Loucy (cell line): ENCODE measurements around the gene HIP1.

ENCODE experiments used
- EZH2phosphoT487 ChIP-seq: fragments of 200-600 bp; IDR thresholded peaks from 2 replicates; pipeline ENCODE4 v1.6.1; 2018; ENCODE audit warnings: antibody characterized with exemption, mild to moderate bottlenecking, moderate library complexity, borderline replicate concordance
- TF ChIP-seq, protein P1 (sequence below): fragments of 200-600 bp; sonication (generic); conservative IDR thresholded peaks from 2 replicates; pipeline ENCODE4 v1.5.1; 2014; ENCODE audit warnings: mild to moderate bottlenecking, antibody characterized with exemption, low read length

DNA sequence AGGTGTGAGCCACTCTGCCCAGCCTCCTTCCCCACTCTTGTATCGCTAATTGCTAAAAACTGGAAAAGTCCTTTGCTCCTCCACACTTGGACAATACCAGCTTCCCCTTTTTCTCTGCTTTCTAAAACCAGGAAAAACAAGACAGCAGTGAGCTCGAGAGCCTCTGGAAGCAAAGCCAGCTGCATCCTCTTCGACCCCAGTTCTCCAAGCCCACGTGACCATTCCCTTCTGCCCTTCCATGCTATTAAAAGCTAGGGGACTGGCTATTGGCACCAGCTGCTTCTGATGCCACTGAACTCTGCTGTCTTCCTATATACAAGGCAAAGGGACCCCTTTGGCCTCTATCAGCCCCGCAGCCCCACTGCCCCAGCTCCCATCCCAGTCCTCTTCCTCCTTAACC is 154.4 kb downstream of the HIP1 start:
- TF ChIP-seq, protein P1, sequence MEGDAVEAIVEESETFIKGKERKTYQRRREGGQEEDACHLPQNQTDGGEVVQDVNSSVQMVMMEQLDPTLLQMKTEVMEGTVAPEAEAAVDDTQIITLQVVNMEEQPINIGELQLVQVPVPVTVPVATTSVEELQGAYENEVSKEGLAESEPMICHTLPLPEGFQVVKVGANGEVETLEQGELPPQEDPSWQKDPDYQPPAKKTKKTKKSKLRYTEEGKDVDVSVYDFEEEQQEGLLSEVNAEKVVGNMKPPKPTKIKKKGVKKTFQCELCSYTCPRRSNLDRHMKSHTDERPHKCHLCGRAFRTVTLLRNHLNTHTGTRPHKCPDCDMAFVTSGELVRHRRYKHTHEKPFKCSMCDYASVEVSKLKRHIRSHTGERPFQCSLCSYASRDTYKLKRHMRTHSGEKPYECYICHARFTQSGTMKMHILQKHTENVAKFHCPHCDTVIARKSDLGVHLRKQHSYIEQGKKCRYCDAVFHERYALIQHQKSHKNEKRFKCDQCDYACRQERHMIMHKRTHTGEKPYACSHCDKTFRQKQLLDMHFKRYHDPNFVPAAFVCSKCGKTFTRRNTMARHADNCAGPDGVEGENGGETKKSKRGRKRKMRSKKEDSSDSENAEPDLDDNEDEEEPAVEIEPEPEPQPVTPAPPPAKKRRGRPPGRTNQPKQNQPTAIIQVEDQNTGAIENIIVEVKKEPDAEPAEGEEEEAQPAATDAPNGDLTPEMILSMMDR = no peak
- TF ChIP-seq EZH2phosphoT487 = no peak
